Lung (tissue), 12 donors: ENCODE results near the gene CCDC134. TPM values are rescaled to one million over a fixed set of nuclear protein-coding genes. Genes with fewer than 3 reads are reported as not detected.

ENCODE experiments used
- ATAC-seq: fragments of 200-7000 bp; cut with Tn5 transposase; one replicate; pipeline ENCODE4 v1.9.1; 2020; ENCODE audit warnings: moderate number of reproducible peaks; ENCODE audit not compliant: insufficient read depth, low FRiP score
- DNase-seq, 3 donors: peaks; one replicate each; pipeline ENCODE4 v3.0.0-alpha.2; 2013 to 2017
- H3K27ac ChIP-seq, 2 donors: one replicate each; pipeline ENCODE4 v1.5.1; 2013; ENCODE audit warnings: mild to moderate bottlenecking in 2 of 2, moderate library complexity in 2 of 2, control low read depth in 1 of 2, inconsistent platforms in 1 of 2, low read depth in 1 of 2, low read length in 1 of 2
- H3K27me3 ChIP-seq, 3 donors: one replicate each; pipeline ENCODE4 v1.5.1; 2013; ENCODE audit warnings: low read length in 2 of 3; ENCODE audit not compliant: control insufficient read depth in 3 of 3, insufficient read depth in 3 of 3
- H3K36me3 ChIP-seq, 4 donors: one replicate each; pipeline ENCODE4 v1.5.1; 2013; ENCODE audit warnings: low read length in 4 of 4, mild to moderate bottlenecking in 1 of 4, moderate library complexity in 1 of 4; ENCODE audit not compliant: control insufficient read depth in 4 of 4, insufficient read depth in 4 of 4
- H3K4me1 ChIP-seq, 5 donors: one replicate each; pipeline ENCODE4 v1.5.1; 2013; ENCODE audit warnings: low read length in 5 of 5, mild to moderate bottlenecking in 2 of 5, moderate library complexity in 1 of 5; ENCODE audit not compliant: control insufficient read depth in 5 of 5, insufficient read depth in 5 of 5
- H3K4me3 ChIP-seq: one replicate; pipeline ENCODE4 v1.5.1; 2013; ENCODE audit warnings: mild to moderate bottlenecking, control low read depth, moderate library complexity
- H3K9ac ChIP-seq, 2 donors: one replicate each; pipeline ENCODE4 v1.5.1; 2013; ENCODE audit warnings: low read length in 2 of 2, control low read depth in 1 of 2; ENCODE audit not compliant: insufficient read depth in 1 of 2
- H3K9me3 ChIP-seq, 4 donors: one replicate each; pipeline ENCODE4 v1.5.1; 2013; ENCODE audit warnings: low read length in 3 of 4, mild to moderate bottlenecking in 1 of 4, moderate library complexity in 1 of 4; ENCODE audit not compliant: control insufficient read depth in 4 of 4, insufficient read depth in 3 of 4
- CTCF ChIP-seq: IDR thresholded peaks from 2 replicates; pipeline ENCODE4 v1.5.1; 2012; ENCODE audit warnings: mild to moderate bottlenecking; ENCODE audit errors: control extremely low read depth, extremely low read depth
- WGBS, 2 donors: extraction: QIAGEN DNeasy Blood & Tissue Kit; methylation state at CpG; one replicate each; pipeline ENCODE4 v1.1.7; 2013; 5-methylcytosine and 5-hydroxymethylcytosine counted together
- polyA plus RNA-seq, 2 donors: library from polyadenylated mRNA; stranded (reverse); fragments of 200-250 nt; gene quantifications; one replicate each; pipeline ENCODE4 v1.2.1, GENCODE V29; 2013
- total RNA-seq, 2 donors: library from RNA; depleted of rRNA in 1 of 2; stranded (reverse); fragments of >200 nt in 1 of 2; gene quantifications; one replicate each; pipeline ENCODE4 v1.2.1, GENCODE V29; 2014 to 2021
- donor health status: control.
- donor health status: control.
- donor health status: Bipolar disorder and iron deficiency.
- donor health status: healthy.
- donor health status: DM: yes; HTN: yes; CAD: no.

Gene CCDC134
- total and polyA plus RNA-seq, 4 donors, result 2.5 to 10.6 (median 7.0) TPM

- no peaks in the 10 kb centered on the region for H3K4me1 ChIP-seq
- H3K27ac ChIP-seq, result no peak overlapping the region
- 93 to 97% methylated on average over 10 of the region's 10 CpGs for WGBS, 2 donors
- peaks cover 30 to 52% (median 33%) of the 10 kb centered on the region in 4 donors for H3K36me3 ChIP-seq
- no peaks in the 10 kb centered on the region for H3K27me3 ChIP-seq
- no peak overlapping the region for H3K9ac ChIP-seq
- DNase-seq (no peak), ATAC-seq (no peak)
- no peak for TF ChIP-seq CTCF
- H3K4me3 ChIP-seq, result no peak overlapping the region
- no peaks in the 10 kb centered on the region for H3K9me3 ChIP-seq
Observed at GRCh38 chr22:41875531-41876270, 75.2 kb downstream of the CCDC134 start.

Other genes with a start within 250 kb of the CCDC134 start
- gene CSDC2, start 239.7 kb upstream of the CCDC134 start, total RNA-seq, result 1 to 10 TPM; 1.4 to 8.1 TPM
- gene CSDC2, start 239.7 kb upstream of the CCDC134 start, polyA plus RNA-seq, result 1 to 10 TPM; 3.3 to 5.6 TPM
- 10 to 100 TPM; 23.0 to 62.2 TPM for gene PMM1, start 210.8 kb upstream of the CCDC134 start, total RNA-seq
- gene PMM1, start 210.8 kb upstream of the CCDC134 start, polyA plus RNA-seq, result 10 to 100 TPM; 32.7 to 55.3 TPM
- gene DESI1, start 179.6 kb upstream of the CCDC134 start, total RNA-seq, result 10 to 100 TPM; 13.6 to 42.7 TPM
- 10 to 100 TPM; 21.1 to 40.0 TPM for gene DESI1, start 179.6 kb upstream of the CCDC134 start, polyA plus RNA-seq
- gene XRCC6, start 179.4 kb upstream of the CCDC134 start, total RNA-seq, result 100 to 1,000 TPM; 200 to 235 TPM
- 100 to 1,000 TPM; 149 to 189 TPM for gene XRCC6, start 179.4 kb upstream of the CCDC134 start, polyA plus RNA-seq
- gene SNU13, start 111.8 kb upstream of the CCDC134 start, total RNA-seq, result 100 to 1,000 TPM in 1 of 2 donors, 10 to 100 TPM in 1; 67.7 to 130 TPM
- gene SNU13, start 111.8 kb upstream of the CCDC134 start, polyA plus RNA-seq, result 100 to 1,000 TPM; 139 to 206 TPM
- 1 to 10 TPM; 3.4 to 7.6 TPM for gene MEI1, start 101.2 kb upstream of the CCDC134 start, total RNA-seq
- gene MEI1, start 101.2 kb upstream of the CCDC134 start, polyA plus RNA-seq, result 10 to 100 TPM in 1 of 2 donors, 1 to 10 TPM in 1; 5.7 to 18.0 TPM
- gene SREBF2, start 32.4 kb downstream of the CCDC134 start, total RNA-seq, result 100 to 1,000 TPM in 1 of 2 donors, 10 to 100 TPM in 1; 68.1 to 155 TPM
- gene SREBF2, start 32.4 kb downstream of the CCDC134 start, polyA plus RNA-seq, result 10 to 100 TPM; 70.6 to 81.2 TPM
- under 1 TPM in 1 of 2 donors, not detected in 1; 0.34 TPM for gene SHISA8, start 114.4 kb downstream of the CCDC134 start, total RNA-seq
- gene SHISA8, start 114.4 kb downstream of the CCDC134 start, polyA plus RNA-seq, result under 1 TPM in 1 of 2 donors, not detected in 1; 0.02 TPM
- 1 to 10 TPM in 1 of 2 donors, under 1 TPM in 1; 0.31 to 1.7 TPM for gene TNFRSF13C, start 126.1 kb downstream of the CCDC134 start, total RNA-seq
- under 1 TPM; 0.18 to 0.74 TPM for gene TNFRSF13C, start 126.1 kb downstream of the CCDC134 start, polyA plus RNA-seq
- gene CENPM, start 146.5 kb downstream of the CCDC134 start, total RNA-seq, result 10 to 100 TPM in 1 of 2 donors, 1 to 10 TPM in 1; 9.9 to 11.8 TPM
- 10 to 100 TPM; 17.1 to 20.5 TPM for gene CENPM, start 146.5 kb downstream of the CCDC134 start, polyA plus RNA-seq
- under 1 TPM; 0.51 to 0.61 TPM for gene SEPTIN3, start 168.8 kb downstream of the CCDC134 start, total RNA-seq
- 1 to 10 TPM in 1 of 2 donors, under 1 TPM in 1; 0.31 to 1.3 TPM for gene SEPTIN3, start 168.8 kb downstream of the CCDC134 start, polyA plus RNA-seq
- gene WBP2NL, start 198.1 kb downstream of the CCDC134 start, total RNA-seq, result 1 to 10 TPM; 1.8 to 4.9 TPM
- gene WBP2NL, start 198.1 kb downstream of the CCDC134 start, polyA plus RNA-seq, result under 1 TPM; 0.42 to 0.67 TPM